SK-N-MC (cell line): ENCODE results near the gene IL31.

Experiments
- EZH2 ChIP-seq: fragments of 200-600 bp; sonication (generic); IDR thresholded peaks from one replicate; pipeline ENCODE4 v1.6.1; 2017; ENCODE audit warnings: antibody characterized with exemption
- FOXP2 ChIP-seq: optimal IDR thresholded peaks from 2 replicates; pipeline ENCODE3; 2011; ENCODE audit warnings: mild to moderate bottlenecking, moderate library complexity; ENCODE audit not compliant: insufficient read depth; ENCODE audit errors: extremely low read length, control extremely low read depth
- POLR2AphosphoS5 ChIP-seq: IDR thresholded peaks from 2 replicates; pipeline ENCODE4 v1.6.1; 2012; ENCODE audit warnings: mild to moderate bottlenecking, low read depth, low read length, borderline replicate concordance

DNA sequence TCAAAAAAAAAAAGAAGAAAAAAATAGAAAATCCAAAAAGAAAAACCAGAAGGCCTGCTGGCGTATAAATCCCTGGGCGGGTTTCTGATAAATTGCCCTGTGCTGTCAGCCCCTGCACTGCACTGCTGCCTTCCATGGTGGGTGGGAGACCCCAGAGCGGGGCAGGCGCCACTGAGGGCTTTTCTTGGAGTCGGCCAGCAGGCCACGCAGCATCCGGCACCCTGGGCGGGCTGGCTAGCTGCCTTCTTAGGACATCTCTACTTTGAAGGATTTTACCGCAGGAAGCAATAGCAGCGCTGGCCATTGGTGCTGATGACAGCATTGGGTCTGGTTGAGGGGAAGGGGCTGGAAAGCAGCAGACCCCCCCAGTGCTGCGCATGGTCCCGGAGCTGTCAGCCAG, 29.1 kb downstream of the IL31 start:
- no peak for TF ChIP-seq EZH2
- no peak for TF ChIP-seq POLR2AphosphoS5
- TF ChIP-seq FOXP2: no peak
